Epidermal melanocyte (primary cell): ENCODE results near the gene USP43.

Source experiments
- DNase-seq: peaks from one replicate; pipeline ENCODE4 v3.0.0; 2011; ENCODE audit warnings: low spot score; ENCODE audit not compliant: insufficient read length

USP43 gene

DNA sequence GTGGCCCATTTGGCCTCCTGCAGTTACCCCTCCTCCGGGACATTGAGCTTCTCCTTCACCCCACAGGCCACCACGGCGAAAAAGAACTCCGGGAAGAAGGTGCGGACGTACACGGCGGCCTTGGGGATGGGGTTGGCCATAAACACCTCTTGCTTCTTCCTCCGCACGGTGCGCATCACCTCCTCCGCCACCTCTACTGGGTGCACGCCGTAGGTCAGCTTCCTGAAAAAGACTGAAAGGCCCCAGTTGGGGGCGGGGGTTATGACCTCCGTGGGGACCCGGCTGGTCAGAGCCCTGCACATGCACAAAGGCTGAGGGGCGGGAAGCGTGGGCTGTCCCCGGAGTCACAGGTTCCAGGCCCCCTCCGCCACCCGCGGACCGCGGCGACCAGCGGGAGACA, 126.1 kb downstream of the USP43 start:
- DNase-seq = no peak

GRCh38 chr17:9772658-9773057, 127.3 kb downstream of the USP43 start:
- no peak for DNase-seq

DNA sequence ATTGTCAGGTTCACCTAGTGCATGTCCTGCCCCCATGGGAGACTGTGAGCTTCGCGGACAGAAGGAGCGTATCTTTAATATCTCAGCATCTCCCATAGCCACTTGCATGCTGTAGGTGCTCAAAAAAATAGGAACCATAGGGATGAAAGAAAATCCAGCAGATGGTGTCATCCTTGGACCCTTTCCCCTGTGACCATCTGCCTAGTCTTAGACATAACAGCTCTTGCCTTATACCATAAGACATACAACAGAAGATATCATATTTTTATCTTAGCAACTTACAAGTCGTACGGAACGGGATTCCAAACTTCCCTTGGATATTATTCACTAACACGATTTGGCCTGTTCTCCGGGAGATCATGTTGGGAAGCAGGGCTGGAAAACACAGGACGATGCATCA, 131.6 kb downstream of the USP43 start:
- DNase-seq = no peak
